ENCODE results near the gene HTT-AS.
"Not testable (repeated sequence)": the region's sequence is repeated elsewhere in the genome, so short reads cannot be mapped to it uniquely, and the experiment has no call there.

The HTT-AS gene

GRCh38 chr4:3098346-3098745, 24.0 kb upstream of the HTT-AS start:
- DNase-seq (ENCODE audit: low read depth), result no peak
- TF ChIP-seq CTCF (IDR thresholded peaks at IDR 0.05; ENCODE audit: low read depth, low read length) (no peak), POLR2A (IDR thresholded peaks at IDR 0.05; ENCODE audit: extremely low read depth, insufficient read length) (no peak), MYC (IDR thresholded peaks at IDR 0.05; ENCODE audit: low read depth, low read length) (no peak), MAX (IDR thresholded peaks at IDR 0.05; ENCODE audit: low read depth, low read length) (no peak)

DNA sequence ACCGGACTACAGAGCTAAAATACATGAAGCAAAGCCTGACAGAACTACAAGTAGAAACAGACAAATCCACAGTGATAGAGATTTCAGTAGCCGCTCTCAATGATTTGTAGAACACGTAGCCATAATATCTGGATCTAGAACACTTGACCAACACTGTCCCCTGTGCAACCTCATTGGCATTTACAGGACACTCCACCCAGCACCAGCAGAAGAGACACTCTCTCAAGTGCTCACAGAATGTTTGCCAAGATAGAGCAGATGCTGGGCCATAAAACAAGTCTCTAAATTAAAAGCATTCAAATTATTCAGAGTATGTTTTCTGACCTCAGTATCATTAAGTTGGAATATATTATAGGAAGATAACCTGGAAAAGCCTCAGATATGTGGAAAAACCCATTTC, 21.9 kb upstream of the HTT-AS start:
- TF ChIP-seq MAX (IDR thresholded peaks at IDR 0.05; ENCODE audit: low read depth, low read length) (no peak), POLR2A (IDR thresholded peaks at IDR 0.05; ENCODE audit: extremely low read depth, insufficient read length) (no peak), MYC (IDR thresholded peaks at IDR 0.05; ENCODE audit: low read depth, low read length) (no peak), CTCF (IDR thresholded peaks at IDR 0.05; ENCODE audit: low read depth, low read length) (no peak)
- no peak overlapping the region for H3K4me3 ChIP-seq (ENCODE audit: low read depth, low read length)
- DNase-seq (ENCODE audit: low read depth), result no peak

More at GRCh38 chr4:3098346-3098745, 24.0 kb upstream of the HTT-AS start:
- H3K4me3 ChIP-seq (ENCODE audit: low read depth, low read length), result no peak overlapping the region

DNA sequence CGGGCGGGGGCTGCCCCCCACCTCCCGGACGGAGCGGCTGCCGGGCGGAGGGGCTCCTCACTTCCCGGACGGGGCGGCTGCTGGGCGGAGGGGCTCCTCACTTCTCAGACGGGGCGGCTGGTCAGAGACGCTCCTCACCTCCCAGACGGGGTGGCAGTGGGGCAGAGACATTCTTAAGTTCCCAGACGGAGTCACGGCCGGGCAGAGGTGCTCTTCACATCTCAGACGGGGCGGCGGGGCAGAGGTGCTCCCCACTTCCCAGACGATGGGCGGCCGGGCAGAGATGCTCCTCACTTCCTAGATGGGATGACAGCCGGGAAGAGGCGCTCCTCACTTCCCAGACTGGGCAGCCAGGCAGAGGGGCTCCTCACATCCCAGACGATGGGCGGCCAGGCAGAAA, 20.4 kb upstream of the HTT-AS start:
- not testable (repeated sequence) for H3K4me3 ChIP-seq (ENCODE audit: low read depth, low read length); DNase-seq (ENCODE audit: low read depth)

- no peak for DNase-seq (ENCODE audit: low read depth)
- no peak overlapping the region for H3K4me3 ChIP-seq (ENCODE audit: low read depth, low read length)
- TF ChIP-seq MYC (IDR thresholded peaks at IDR 0.05; ENCODE audit: low read depth, low read length), result no peak
- TF ChIP-seq POLR2A (IDR thresholded peaks at IDR 0.05; ENCODE audit: extremely low read depth, insufficient read length), result no peak
- TF ChIP-seq MAX (IDR thresholded peaks at IDR 0.05; ENCODE audit: low read depth, low read length), result no peak
- TF ChIP-seq CTCF (IDR thresholded peaks at IDR 0.05; ENCODE audit: low read depth, low read length), result no peak
These were observed 17.1 kb upstream of the HTT-AS start for GRCh38 chr4:3091464-3091863.

DNA sequence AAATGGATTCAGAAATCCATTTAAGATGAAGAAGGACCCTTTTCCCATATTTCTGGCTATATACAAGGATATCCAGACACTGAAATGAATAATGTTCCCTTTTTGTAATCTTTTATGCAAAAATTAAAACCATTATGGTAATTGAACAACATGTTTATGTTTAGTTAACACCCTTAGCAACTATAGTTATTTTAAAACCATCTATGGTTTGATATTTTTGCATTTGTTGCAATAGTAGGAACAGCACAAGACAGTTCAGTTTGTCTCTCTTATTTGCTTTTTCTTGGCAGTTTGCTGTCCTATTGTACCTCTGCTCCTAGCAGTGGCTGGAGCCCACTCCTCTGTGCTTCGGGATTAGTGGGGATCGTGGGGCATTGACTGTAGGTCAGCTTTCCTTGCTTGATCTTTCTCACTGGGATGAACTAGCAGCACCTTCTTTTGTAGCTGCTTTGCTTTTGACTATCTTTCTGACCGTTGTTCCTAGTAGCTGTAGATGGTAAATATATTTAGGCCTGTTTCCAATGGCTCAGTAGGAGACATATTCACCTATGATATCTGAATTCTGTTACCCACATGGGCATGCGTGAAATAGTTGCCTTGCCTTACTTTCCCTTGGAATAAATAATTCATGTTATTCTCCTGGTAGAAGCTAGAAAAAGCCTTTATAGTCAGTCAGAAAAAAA, 12.9 kb upstream of the HTT-AS start:
- H3K4me3 ChIP-seq (ENCODE audit: low read depth, low read length), result no peak overlapping the region
- TF ChIP-seq POLR2A (IDR thresholded peaks at IDR 0.05; ENCODE audit: extremely low read depth, insufficient read length) (no peak), MYC (IDR thresholded peaks at IDR 0.05; ENCODE audit: low read depth, low read length) (no peak), CTCF (IDR thresholded peaks at IDR 0.05; ENCODE audit: low read depth, low read length) (no peak), MAX (IDR thresholded peaks at IDR 0.05; ENCODE audit: low read depth, low read length) (no peak)
- no peak for DNase-seq (ENCODE audit: low read depth)

DNA sequence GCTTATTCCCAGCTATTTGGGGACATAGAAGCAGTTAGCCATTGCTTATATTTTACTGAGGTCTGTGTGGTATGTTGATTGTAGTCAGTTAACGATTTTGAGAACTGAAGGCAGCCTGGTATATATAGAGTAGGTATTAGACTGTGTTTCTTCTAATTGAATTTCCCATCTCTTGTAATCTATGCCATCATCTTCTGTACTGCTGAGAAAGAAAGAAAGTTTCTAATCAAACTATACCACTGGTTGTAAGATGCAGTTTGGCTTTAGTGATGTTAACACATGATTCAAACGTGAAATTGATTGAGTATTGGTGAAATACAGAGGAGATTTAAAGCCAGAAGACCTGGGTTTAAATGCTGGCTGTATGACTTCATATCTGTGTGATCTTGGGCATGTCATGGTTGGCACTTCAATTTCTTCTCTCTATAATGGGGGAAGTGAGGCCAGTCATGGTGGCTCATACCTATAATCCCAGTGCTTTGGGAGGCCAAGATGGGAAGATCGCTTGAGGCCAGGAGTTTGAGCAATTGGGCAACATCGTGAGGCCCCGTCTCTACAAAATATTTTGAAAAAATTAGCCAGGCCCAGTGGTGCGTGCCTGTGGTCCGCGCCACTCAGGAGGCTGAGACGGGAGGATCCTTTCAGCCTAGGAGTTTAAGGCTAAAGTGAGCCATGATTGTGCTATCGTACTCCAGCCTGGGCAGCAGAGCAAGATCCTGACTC, 11.8 kb upstream of the HTT-AS start:
- H3K4me3 ChIP-seq (ENCODE audit: low read depth, low read length), result no peak overlapping the region
- DNase-seq (ENCODE audit: low read depth), result no peak
- TF ChIP-seq MYC (IDR thresholded peaks at IDR 0.05; ENCODE audit: low read depth, low read length), result no peak
- TF ChIP-seq MAX (IDR thresholded peaks at IDR 0.05; ENCODE audit: low read depth, low read length), result no peak
- no peak for TF ChIP-seq CTCF (IDR thresholded peaks at IDR 0.05; ENCODE audit: low read depth, low read length)
- TF ChIP-seq POLR2A (IDR thresholded peaks at IDR 0.05; ENCODE audit: extremely low read depth, insufficient read length), result no peak

Data from NB4 (cell line).